Spleen (tissue), 11 donors: Measurements from ENCODE around the gene TWF2. TPM values are rescaled to one million over a fixed set of nuclear protein-coding genes. Genes with fewer than 3 reads are reported as not detected.

ENCODE experiments used
- DNase-seq: peaks from one replicate; pipeline ENCODE4 v3.0.0-alpha.2; 2020
- H3K27ac ChIP-seq, 8 donors: fragments of 200-600 bp; sonication (generic) in 7 of 8; 1 replicate in 4 of 8; 2 replicates in 4 of 8; pipeline versions ENCODE4 v1.5.0 to v1.8.0; 2016 to 2021; ENCODE audit warnings: inconsistent platforms in 4 of 8, mild to moderate bottlenecking in 4 of 8, moderate library complexity in 1 of 8
- H3K27me3 ChIP-seq, 7 donors: fragments of 200-600 bp; sonication (generic) in 6 of 7; replicated peaks in 1 of 7; 1 replicate in 4 of 7; 2 replicates in 3 of 7; pipeline versions ENCODE4 v1.5.0 to v1.8.0; 2016 to 2021; ENCODE audit warnings: inconsistent platforms in 3 of 7, mild to moderate bottlenecking in 1 of 7
- H3K36me3 ChIP-seq, 6 donors: fragments of 200-600 bp; sonication (generic) in 5 of 6; 1 replicate in 4 of 6; 2 replicates in 2 of 6; pipeline versions ENCODE4 v1.5.0 to v1.8.0; 2016 to 2021; ENCODE audit warnings: inconsistent platforms in 2 of 6
- H3K4me1 ChIP-seq, 6 donors: fragments of 200-600 bp; sonication (generic) in 5 of 6; 1 replicate in 3 of 6; 2 replicates in 3 of 6; pipeline versions ENCODE4 v1.5.0 to v1.8.0; 2016 to 2021; ENCODE audit warnings: inconsistent platforms in 3 of 6
- H3K4me3 ChIP-seq, 8 donors: fragments of 200-600 bp; sonication (generic) in 7 of 8; 1 replicate in 4 of 8; 2 replicates in 4 of 8; pipeline versions ENCODE4 v1.5.0 to v1.8.0; 2016 to 2021; ENCODE audit warnings: inconsistent platforms in 4 of 8, mild to moderate bottlenecking in 4 of 8, moderate library complexity in 2 of 8
- H3K9me3 ChIP-seq, 8 donors: fragments of 200-600 bp; sonication (generic) in 7 of 8; 1 replicate in 4 of 8; 2 replicates in 4 of 8; pipeline versions ENCODE4 v1.5.0 to v1.8.0; 2016 to 2021; ENCODE audit warnings: inconsistent platforms in 4 of 8
- CTCF ChIP-seq, 11 experiments: fragments of 200-600 bp in 7 of 11; fragments of 450-650 bp in 4 of 11; sonication (generic) in 4 of 11; IDR thresholded peaks in 8 of 11; conservative IDR thresholded peaks in 3 of 11; 1 replicate in 7 of 11; 2 replicates in 4 of 11; pipeline versions ENCODE4 v1.4.0 to v1.8.0; 2016 to 2021; ENCODE audit warnings: antibody characterized with exemption in 11 of 11, inconsistent platforms in 4 of 11, mild to moderate bottlenecking in 1 of 11
- POLR2A ChIP-seq, 3 donors: fragments of 450-650 bp; IDR thresholded peaks; one replicate each; pipeline ENCODE4 v1.5.1; 2017; ENCODE audit warnings: antibody characterized with exemption in 3 of 3, mild to moderate bottlenecking in 1 of 3
- POLR2AphosphoS5 ChIP-seq, 3 donors: sonication (generic); formaldehyde crosslinking; IDR thresholded peaks; one replicate each; pipeline ENCODE4 v1.5.1; 2017; ENCODE audit warnings: antibody characterized with exemption in 3 of 3
- WGBS, 5 donors: extraction: QIAGEN DNeasy Blood & Tissue Kit in 3 of 5; methylation state at CpG; one replicate each; pipeline versions ENCODE4 v1.1.5 to v1.1.7; 2013 to 2018; 5-methylcytosine and 5-hydroxymethylcytosine counted together
- intact Hi-C: fragments of 100-400 bp; cut with DNase I; formaldehyde crosslinking; loops from one replicate; pipeline ENCODE4 v1.15.0; 2023; ENCODE audit warnings: low total_unique reads
- polyA plus RNA-seq, 3 donors: library from polyadenylated mRNA; stranded (reverse); fragments of 200-250 nt; gene quantifications; one replicate each; pipeline ENCODE4 v1.2.1, GENCODE V29; 2013
- total RNA-seq, 7 donors: library from RNA; depleted of rRNA in 3 of 7; stranded (reverse); fragments of >200 nt in 3 of 7; fragmentation: NEBNext Ultra II Directional in 4 of 7; extraction: Animal tissue kit (Norgen Biotek cat#: 25700) in 4 of 7; gene quantifications; one replicate each; pipeline versions ENCODE4 v1.1.0 to v1.2.1, GENCODE V29; 2016 to 2021
- donor health status: healthy with polysubstance abuse.
- donor health status: DM: no; HTN: no; CAD: no; lungs with moderate emphysema.
- donor health status: DM: no; HTN: no; CAD: no.
- donor health status: Bipolar disorder and iron deficiency.
- donor health status: healthy.
- donor health status: DM: no; HTN: no; CAD: no.
- donor health status: DM: yes; HTN: yes; CAD: no.

TWF2 gene
- total and polyA plus RNA-seq, 10 donors: 47.3 to 109 (median 68.0) TPM

GRCh38 chr3:52190294-52191074, 48.5 kb downstream of the TWF2 start:
- peak; percentile 51 for DNase-seq
- Histone ChIP-seq H3K4me1 (peaks cover 2 to 52% (median 24%) of the 10 kb centered on the region in 6 donors), H3K9me3 (no peaks in the 10 kb centered on the region), H3K27ac (peak overlapping the region in 5 of 8 donors; percentile 8 to 55 (median 32)), H3K36me3 (no peaks in the 10 kb centered on the region), H3K27me3 (no peaks in the 10 kb centered on the region), H3K4me3 (no peak overlapping the region)
- TF ChIP-seq CTCF (IDR thresholded peaks at IDR 0.05 in 8 of 11, conservative IDR thresholded peaks at IDR 0.05 in 3 of 11) (no peak), POLR2A (IDR thresholded peaks at IDR 0.05) (no peak), POLR2AphosphoS5 (IDR thresholded peaks at IDR 0.05) (peak in 2 of 3 donors; percentile 43 to 49)
- intact Hi-C loops: no loop called here
- 73 to 90% (median 79%) methylated on average over 6 to 9 of the region's 9 CpGs for WGBS, 5 donors

- 67 to 100% (median 90%) methylated on average over 1 of the region's 1 CpG for WGBS, 5 donors
- H3K4me3 ChIP-seq: no peak overlapping the region
- peaks cover 0 to 41% (median 11%) of the 10 kb centered on the region in 6 donors for H3K4me1 ChIP-seq
- TF ChIP-seq POLR2A (IDR thresholded peaks at IDR 0.05): no peak
- no peak for TF ChIP-seq POLR2AphosphoS5 (IDR thresholded peaks at IDR 0.05)
- TF ChIP-seq CTCF (IDR thresholded peaks at IDR 0.05 in 8 of 11, conservative IDR thresholded peaks at IDR 0.05 in 3 of 11): no peak
- peak; percentile 20 for DNase-seq
- peak overlapping the region in 4 of 8 donors; percentile 8 to 55 (median 43) for H3K27ac ChIP-seq
- H3K36me3 ChIP-seq: no peaks in the 10 kb centered on the region
- intact Hi-C loops: no loop called here
- no peaks in the 10 kb centered on the region for H3K27me3 ChIP-seq
- H3K9me3 ChIP-seq: no peaks in the 10 kb centered on the region
Measured at GRCh38 chr3:52188556-52188955, 50.4 kb downstream of the TWF2 start.

GRCh38 chr3:52186729-52187128, 52.2 kb downstream of the TWF2 start:
- peak overlapping the region in 1 of 8 donors; percentile 50 for H3K27ac ChIP-seq

More at GRCh38 chr3:52186729-52187128, 52.2 kb downstream of the TWF2 start:
- DNase-seq: no peak
- Histone ChIP-seq H3K36me3 (no peaks in the 10 kb centered on the region), H3K9me3 (no peaks in the 10 kb centered on the region), H3K27me3 (no peaks in the 10 kb centered on the region), H3K4me1 (peaks cover 0 to 58% (median 11%) of the 10 kb centered on the region in 6 donors), H3K4me3 (no peak overlapping the region)
- TF ChIP-seq POLR2A (IDR thresholded peaks at IDR 0.05) (no peak), POLR2AphosphoS5 (IDR thresholded peaks at IDR 0.05) (no peak), CTCF (IDR thresholded peaks at IDR 0.05 in 8 of 11, conservative IDR thresholded peaks at IDR 0.05 in 3 of 11) (no peak)
- intact Hi-C loops: no loop called here
- 89 to 97% (median 95%) methylated on average over 9 of the region's 9 CpGs for WGBS, 5 donors
